OCI-LY7 (cell line): ENCODE data around the gene ENO1. TPM values are rescaled to one million over a fixed set of nuclear protein-coding genes. Genes with fewer than 3 reads are reported as not detected.

Experiments used
- BruUV-seq: library from RNA; stranded (reverse); fragments of 400-500 nt; replicated peaks from 2 replicates; lab custom pipeline; 2021; lab: Mats Ljungman, UMichigan
- CTCF ChIA-PET: fragments of 300-600 bp; sonication (Branson Sonifier 250); formaldehyde crosslinking; loops from one replicate; lab custom pipeline; 2022; ENCODE audit warnings: antibody characterized with exemption; ENCODE audit not compliant: unreplicated experiment; lab: Charles Lee
- POLR2A ChIA-PET: fragments of 300-600 bp; sonication (Branson Sonifier 250); formaldehyde crosslinking; loops from one replicate; lab custom pipeline; 2022; ENCODE audit warnings: antibody characterized with exemption; lab: Charles Lee
- DNase-seq: peaks from one replicate; pipeline ENCODE4 v3.0.0-alpha.2; 2015; ENCODE audit warnings: low spot score
- H2AFZ ChIP-seq: fragments of 200-600 bp; sonication (generic), shearing (Covaris generic); 2 replicates; pipeline ENCODE4 v1.6.1; 2014; ENCODE audit warnings: mild to moderate bottlenecking, antibody characterized with exemption, low read length, moderate library complexity
- H3K27ac ChIP-seq: fragments of 200-600 bp; sonication (generic); 2 replicates; pipeline ENCODE4 v1.5.1; 2014; ENCODE audit warnings: mixed run types, low read depth, mild to moderate bottlenecking, moderate library complexity, low read length, inconsistent platforms; ENCODE audit not compliant: poor library complexity, severe bottlenecking
- H3K36me3 ChIP-seq: fragments of 200-600 bp; sonication (generic); 2 replicates; pipeline ENCODE4 v1.6.1; 2014; ENCODE audit warnings: mild to moderate bottlenecking, antibody characterized with exemption, low read length, moderate library complexity, mixed read lengths; ENCODE audit not compliant: insufficient read depth
- H3K4me1 ChIP-seq: fragments of 200-600 bp; sonication (generic); 2 replicates; pipeline ENCODE4 v1.5.1; 2014; ENCODE audit warnings: mild to moderate bottlenecking, low read length; ENCODE audit not compliant: insufficient read depth, poor library complexity, severe bottlenecking
- H3K4me2 ChIP-seq: fragments of 200-600 bp; sonication (generic); 2 replicates; pipeline ENCODE4 v1.6.1; 2014; ENCODE audit warnings: mild to moderate bottlenecking, low read length
- H3K4me3 ChIP-seq: fragments of 200-600 bp; sonication (generic); 2 replicates; pipeline ENCODE4 v1.5.1; 2014; ENCODE audit warnings: mild to moderate bottlenecking, low read depth, low read length; ENCODE audit not compliant: poor library complexity, severe bottlenecking
- H3K79me2 ChIP-seq: fragments of 200-600 bp; sonication (generic); 2 replicates; pipeline ENCODE4 v1.6.1; 2016; ENCODE audit warnings: low read depth, mild to moderate bottlenecking, low read length, moderate library complexity, mixed read lengths; ENCODE audit not compliant: insufficient read depth
- H3K9me2 ChIP-seq: fragments of 200-600 bp; sonication (generic); 2 replicates; pipeline ENCODE4 v1.6.1; 2016; ENCODE audit warnings: mild to moderate bottlenecking, low read length, mixed read lengths; ENCODE audit not compliant: insufficient read depth
- H3K9me3 ChIP-seq: fragments of 200-600 bp; sonication (generic); 2 replicates; pipeline ENCODE4 v1.6.1; 2014; ENCODE audit warnings: mild to moderate bottlenecking, mixed run types, low read length, mixed read lengths
- H4K20me1 ChIP-seq: fragments of 200-600 bp; sonication (generic); 2 replicates; pipeline ENCODE4 v1.6.1; 2014; ENCODE audit warnings: mild to moderate bottlenecking, antibody characterized with exemption, low read length, moderate library complexity, mixed read lengths; ENCODE audit not compliant: insufficient read depth
- CTCF ChIP-seq: fragments of 200-600 bp; sonication (generic); conservative IDR thresholded peaks from 2 replicates; pipeline ENCODE4 v1.5.1; 2014; ENCODE audit warnings: mild to moderate bottlenecking, antibody characterized with exemption, low read length, moderate library complexity, mixed read lengths
- EZH2phosphoT487 ChIP-seq: fragments of 200-600 bp; sonication (generic); IDR thresholded peaks from 2 replicates; pipeline ENCODE4 v1.6.1; 2018; ENCODE audit warnings: low read depth, borderline replicate concordance, mild to moderate bottlenecking, mixed run types, antibody characterized with exemption, low read length, moderate library complexity, mixed read lengths
- intact Hi-C: fragments of 100-400 bp; cut with micrococcal nuclease; formaldehyde crosslinking; loops from one replicate; pipeline ENCODE4 v1.10.0; 2022; ENCODE audit not compliant: unreplicated experiment
- total RNA-seq, 2 experiments: library from RNA; depleted of rRNA in 1 of 2; stranded (reverse); fragments of >200 nt in 1 of 2; shearing (Covaris generic) in 1 of 2; gene quantifications; 2 replicates each; pipeline ENCODE4 v1.2.3, GENCODE V29; 2014 to 2022

The ENO1 gene
- total RNA-seq, 2 experiments from 2014 or later = 1,017 to 1,337 TPM

DNA sequence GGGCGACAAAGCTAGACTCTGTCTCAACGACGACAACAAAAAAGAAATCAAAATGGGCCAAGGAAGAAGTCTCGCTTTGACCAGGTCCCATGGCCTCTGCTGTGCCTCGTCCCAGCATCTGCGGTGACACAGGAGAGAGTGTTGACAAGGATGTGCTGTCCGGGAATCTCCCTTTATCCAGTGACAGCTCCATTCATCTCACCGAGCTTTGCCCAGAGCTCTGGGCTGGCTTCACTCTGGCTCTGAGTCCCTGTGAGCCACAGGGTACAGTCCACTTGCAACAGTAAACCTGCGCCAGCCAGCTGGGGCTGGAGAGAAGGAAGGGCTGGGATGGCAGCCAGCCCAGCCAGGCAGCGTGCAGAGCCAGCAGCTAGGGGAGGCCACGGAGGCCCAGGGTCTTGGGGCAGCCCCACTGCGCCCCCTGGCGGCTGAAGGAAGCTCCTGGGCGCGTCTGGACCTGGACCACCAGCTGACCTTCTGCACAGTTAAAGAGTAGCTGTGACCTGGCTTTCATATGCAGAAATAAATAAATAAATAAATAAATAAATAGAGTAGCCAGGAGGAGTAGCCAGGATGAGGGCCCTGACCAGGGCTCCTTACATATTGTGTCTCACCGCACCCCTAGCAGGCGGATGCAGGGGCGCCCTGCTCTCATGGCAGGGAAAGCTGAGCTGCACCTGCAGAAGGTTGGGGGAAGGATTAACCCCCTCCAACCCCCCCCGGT is 29.7 kb downstream of the ENO1 start:
- CTCF ChIA-PET = interaction anchor here (0.5 to 1.6 kb wide), 6 partner anchors 9 to 386 kb away, joined by 3 to 5 read pairs (median 4); no protein-coding TSS in a partner anchor
- no peak overlapping the region for H3K4me3 ChIP-seq
- H3K27ac ChIP-seq = no peak overlapping the region
- no peaks in the 10 kb centered on the region for H4K20me1 ChIP-seq
- no peaks in the 10 kb centered on the region for H3K9me2 ChIP-seq
- TF ChIP-seq CTCF = peak; percentile 88
- no peak for TF ChIP-seq EZH2phosphoT487
- 0 out of 2 replicates have a peak overlapping the region, but pooled peaks have one; percentile 11 for H2AFZ ChIP-seq
- no peaks in the 10 kb centered on the region for H3K79me2 ChIP-seq
- peak; percentile 82 for DNase-seq
- no peaks in the 10 kb centered on the region for H3K36me3 ChIP-seq
- POLR2A ChIA-PET = interaction anchor here (0.5 to 1.5 kb wide), 8 partner anchors 12 to 186 kb away, joined by 3 read pairs; partner anchors contain the start of gene ENO1
- BruUV-seq = no TSS peak
- intact Hi-C loops = loop anchor here (1.0 kb wide), 2 partner anchors 123 to 288 kb away; no protein-coding TSS in a partner anchor
- H3K4me2 ChIP-seq = no peak overlapping the region
- peaks cover 9% of the 10 kb centered on the region for H3K4me1 ChIP-seq
- H3K9me3 ChIP-seq = no peaks in the 10 kb centered on the region

- intact Hi-C loops = no loop called here
- H2AFZ ChIP-seq = no peak overlapping the region
- CTCF ChIA-PET = interaction anchor here (0.6 to 1.6 kb wide), 4 partner anchors 8 to 33 kb away, joined by 3 to 4 read pairs (median 4); no protein-coding TSS in a partner anchor
- no peak for DNase-seq
- no peaks in the 10 kb centered on the region for H3K79me2 ChIP-seq
- TF ChIP-seq EZH2phosphoT487 (no peak), CTCF (no peak)
- POLR2A ChIA-PET = interaction anchor here (0.7 to 1.5 kb wide), 2 partner anchors 11 to 26 kb away, joined by 3 read pairs; no protein-coding TSS in a partner anchor
- H3K9me2 ChIP-seq = no peaks in the 10 kb centered on the region
- H3K4me1 ChIP-seq = peaks cover 9% of the 10 kb centered on the region
- no peak overlapping the region for H3K4me3 ChIP-seq
- no peaks in the 10 kb centered on the region for H3K9me3 ChIP-seq
- H4K20me1 ChIP-seq = no peaks in the 10 kb centered on the region
- no peaks in the 10 kb centered on the region for H3K36me3 ChIP-seq
- no peak overlapping the region for H3K27ac ChIP-seq
- no peak overlapping the region for H3K4me2 ChIP-seq
- BruUV-seq = no TSS peak
These were observed 30.5 kb downstream of the ENO1 start for GRCh38 chr1:8847990-8848389.

GRCh38 chr1:8846263-8846662 is 32.2 kb downstream of the ENO1 start:
- Histone ChIP-seq H3K79me2 (no peaks in the 10 kb centered on the region), H3K4me2 (no peak overlapping the region), H4K20me1 (no peaks in the 10 kb centered on the region), H3K4me1 (peaks cover 9% of the 10 kb centered on the region), H3K27ac (no peak overlapping the region), H3K36me3 (no peaks in the 10 kb centered on the region), H3K9me3 (no peaks in the 10 kb centered on the region), H3K9me2 (no peaks in the 10 kb centered on the region), H3K4me3 (no peak overlapping the region), H2AFZ (no peak overlapping the region)
- CTCF ChIA-PET = no interaction called here
- TF ChIP-seq EZH2phosphoT487 (no peak), CTCF (no peak)
- POLR2A ChIA-PET = interaction anchor here (0.7 kb wide), 1 partner anchor 519 kb away, joined by 3 read pairs; no protein-coding TSS in a partner anchor
- DNase-seq = no peak
- no TSS peak for BruUV-seq
- intact Hi-C loops = no loop called here
